HG02852 (cell line): ENCODE measurements around the gene POLR2E.
"Not testable (repeated sequence)": the region's sequence is repeated elsewhere in the genome, so short reads cannot be mapped to it uniquely, and the experiment has no call there.

ENCODE experiments used
- ATAC-seq: cut with Tn5 transposase; IDR thresholded peaks from one replicate; pipeline ENCODE4 v1.9.1; 2021; ENCODE audit warnings: mild to moderate bottlenecking, moderate library complexity; ENCODE audit not compliant: unreplicated experiment

POLR2E gene

DNA sequence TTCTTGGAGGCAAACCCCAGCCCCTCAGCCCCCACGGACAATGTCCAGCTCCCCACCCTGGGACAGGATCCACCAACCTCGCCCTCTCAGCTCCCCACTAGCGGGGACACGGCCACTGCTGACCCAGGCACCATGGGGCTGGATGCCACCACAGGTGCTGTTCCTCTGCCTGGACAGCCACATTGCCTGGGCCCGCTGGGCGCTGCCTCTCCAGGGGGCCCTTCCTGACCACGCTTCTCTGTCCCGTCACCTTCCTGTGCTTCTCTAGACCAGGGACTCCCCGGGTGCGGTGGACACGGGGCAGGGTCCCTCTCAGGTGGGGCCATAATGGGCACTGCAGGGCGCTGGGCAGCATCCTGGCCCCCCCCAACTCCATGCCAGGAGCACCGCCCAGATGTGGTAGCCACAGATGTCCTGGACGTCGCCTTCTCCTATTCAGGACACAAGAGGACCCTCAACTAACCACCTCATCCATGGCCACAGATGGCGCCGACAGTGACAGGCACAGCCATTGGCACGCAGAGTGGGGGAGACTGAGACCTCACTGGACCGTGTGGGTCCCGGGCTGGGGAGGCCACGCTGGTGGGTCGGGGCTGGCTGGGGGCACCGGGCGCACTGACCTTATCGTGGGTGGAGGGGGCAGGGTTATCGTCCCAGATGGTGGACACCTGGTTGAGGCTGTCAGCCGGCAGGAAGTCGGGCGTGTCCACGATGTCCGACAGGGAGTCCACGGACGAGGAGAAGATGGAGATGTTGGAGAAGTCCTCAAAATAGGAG lies 32.0 kb upstream of the POLR2E start:
- no peak for ATAC-seq

DNA sequence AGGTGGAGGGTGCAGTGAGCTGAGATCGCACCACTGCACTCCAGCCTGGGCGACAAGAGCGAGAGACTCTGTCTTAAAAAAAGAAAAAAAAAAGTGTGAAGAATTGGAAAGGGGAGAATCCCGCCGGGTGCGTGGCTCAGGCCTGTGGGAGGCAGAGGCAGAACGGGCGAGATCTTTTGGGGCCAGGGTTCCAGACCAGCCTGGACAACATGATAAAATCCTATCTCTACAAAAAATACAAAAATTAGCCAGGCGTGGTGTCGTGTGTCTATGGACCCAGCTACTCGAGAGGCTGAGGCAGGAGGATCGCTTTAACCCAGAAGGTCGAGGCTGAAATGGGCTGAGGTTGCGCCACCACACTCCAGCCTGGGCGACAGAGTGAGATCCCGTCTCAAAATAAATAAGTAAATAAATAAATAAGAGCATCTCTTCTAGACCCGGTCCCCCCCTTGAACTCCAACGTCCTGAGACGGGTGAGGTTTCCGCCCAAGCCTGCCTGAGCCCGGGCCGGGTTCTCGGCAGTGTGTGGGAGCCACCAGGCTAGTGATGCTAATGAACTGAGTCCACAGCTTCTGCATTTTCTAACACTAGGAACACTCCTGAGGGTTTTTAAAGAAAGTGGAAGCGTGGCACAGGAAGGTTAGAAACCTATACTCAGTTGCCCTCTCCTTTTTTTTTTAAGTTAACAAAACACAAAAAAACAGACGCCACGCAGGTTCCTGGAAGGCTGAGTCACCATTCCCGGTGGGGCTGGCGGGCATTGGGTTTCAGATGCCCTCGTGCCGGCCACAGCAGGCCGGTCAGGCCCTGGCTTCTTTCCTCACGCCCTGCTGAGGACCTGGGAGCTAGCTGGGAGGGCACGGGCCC lies 30.7 kb upstream of the POLR2E start:
- no peak for ATAC-seq

DNA sequence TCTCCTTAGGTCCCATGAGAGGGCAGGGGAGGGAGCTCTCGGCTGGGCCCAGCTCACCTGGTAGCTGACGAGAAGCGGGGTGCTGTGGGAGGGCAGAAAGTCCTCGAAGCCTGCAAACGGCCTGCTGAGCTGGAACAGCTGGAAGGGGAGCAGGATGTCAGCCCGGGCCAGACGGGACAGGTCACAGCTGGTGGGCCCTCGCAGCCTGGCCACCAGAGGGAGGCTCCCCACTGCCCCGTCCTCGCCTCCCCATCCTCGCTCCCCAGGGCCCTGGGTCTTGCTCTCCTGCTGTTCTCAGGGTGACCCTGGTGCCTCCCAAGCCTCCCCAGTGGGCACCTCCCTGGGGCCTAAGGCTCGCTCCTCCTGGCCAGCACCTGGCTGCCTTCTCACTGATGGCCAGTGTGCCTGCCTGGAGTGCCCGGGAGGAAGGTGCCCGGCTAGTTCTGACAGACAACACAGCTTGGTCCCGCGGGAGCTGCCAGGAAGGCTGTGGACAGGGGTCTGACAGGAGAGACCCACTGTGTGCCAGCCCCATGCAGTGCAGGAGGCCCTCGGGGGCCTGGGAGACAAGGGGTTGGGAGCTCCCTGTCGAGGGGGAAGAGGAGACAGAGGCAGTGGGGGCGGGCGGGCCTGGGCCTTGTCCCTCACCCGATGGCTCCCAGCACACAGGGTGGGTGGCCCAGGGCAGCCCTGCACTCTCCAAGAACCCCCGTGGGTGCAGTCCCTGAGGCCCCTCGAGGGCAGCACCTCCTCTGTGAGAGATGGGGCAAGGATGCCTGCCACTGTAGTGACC lies 28.9 kb upstream of the POLR2E start:
- no peak for ATAC-seq

DNA sequence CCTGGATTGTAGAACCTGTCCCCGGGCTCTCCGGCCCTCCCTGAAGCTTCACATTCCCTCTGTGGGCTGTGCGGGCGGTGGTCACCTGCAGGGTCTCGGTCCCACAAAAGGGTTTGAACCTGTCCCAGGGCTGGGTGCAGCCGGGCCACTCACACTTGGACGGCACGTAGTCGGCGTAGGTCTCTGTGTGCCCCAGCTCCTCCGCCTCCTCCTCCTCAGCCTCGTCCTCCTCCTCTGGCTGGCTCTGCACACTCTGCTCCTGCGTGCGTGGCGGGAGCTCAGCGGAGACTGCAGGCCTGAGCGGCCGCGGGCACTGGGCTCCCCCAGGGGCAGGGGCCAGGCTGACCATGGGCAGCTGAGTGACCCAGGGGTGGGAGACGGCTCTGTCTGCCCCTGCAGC lies 28.2 kb upstream of the POLR2E start:
- no peak for ATAC-seq

DNA sequence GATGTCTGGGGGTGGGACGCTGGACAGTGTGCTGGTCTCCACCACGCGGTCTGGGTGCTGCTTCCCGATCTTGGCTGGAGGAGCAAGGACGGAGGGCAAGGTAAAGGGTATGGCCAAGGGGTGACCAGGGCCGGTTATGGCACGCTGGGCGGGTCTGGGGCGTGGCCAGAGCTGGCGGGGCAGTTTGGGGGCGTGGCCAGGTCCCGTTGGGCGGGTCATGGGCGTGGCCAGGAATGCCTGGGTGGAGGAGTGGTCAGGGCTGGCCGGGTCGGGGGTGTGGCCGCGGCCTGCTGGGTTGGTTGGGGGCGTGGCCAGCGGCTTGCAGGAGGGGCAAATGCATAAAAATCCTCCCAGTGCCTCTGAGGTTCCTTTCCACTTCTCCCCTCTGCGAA lies 27.8 kb upstream of the POLR2E start:
- no peak for ATAC-seq

DNA sequence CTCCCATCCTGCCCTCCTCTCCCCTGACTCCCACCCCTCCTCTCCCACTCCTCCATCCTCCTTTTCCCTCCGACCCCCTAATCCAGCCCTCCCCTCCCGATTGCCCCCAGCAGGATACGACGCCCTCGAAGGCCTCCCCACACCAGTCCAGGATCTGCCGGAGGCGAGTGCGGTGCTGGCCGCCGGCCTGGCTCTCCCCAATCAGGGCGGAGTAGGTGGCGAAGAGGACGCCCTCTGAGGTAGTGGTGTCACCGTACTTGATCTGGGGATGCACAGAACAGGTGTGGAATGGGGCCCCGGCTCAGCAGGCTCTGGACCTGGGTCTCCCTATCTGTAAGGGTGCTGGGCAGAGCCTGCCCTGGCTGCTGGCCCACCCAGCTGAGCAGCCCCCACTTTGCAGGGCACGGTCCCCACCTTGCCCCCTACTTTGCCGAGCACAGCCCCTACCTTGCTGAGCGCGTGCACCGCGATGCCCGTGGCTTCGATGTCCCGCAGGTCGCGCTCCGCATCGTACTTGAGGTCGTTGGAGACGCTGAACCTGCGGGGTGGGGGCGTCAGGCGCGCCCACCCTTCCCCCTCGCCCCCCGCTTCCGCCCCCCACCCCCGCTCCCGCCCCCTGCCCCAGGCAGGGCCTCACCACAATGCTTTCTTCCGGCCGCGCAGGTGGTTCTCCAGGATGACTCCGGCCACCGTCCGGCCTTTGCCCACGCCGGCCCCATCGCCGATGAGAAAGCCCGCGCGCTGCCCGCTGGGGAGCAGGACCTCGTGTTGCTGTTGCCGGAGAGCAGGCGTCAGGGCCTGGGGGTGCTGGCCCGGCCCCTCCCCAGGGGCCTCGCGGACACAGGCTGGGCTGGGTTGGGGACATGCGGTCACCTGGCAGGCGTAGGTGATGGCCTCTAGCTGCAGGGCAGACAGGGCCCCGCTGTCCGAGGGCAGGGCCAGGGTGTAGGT lies 27.1 kb upstream of the POLR2E start:
- ATAC-seq: no peak

DNA sequence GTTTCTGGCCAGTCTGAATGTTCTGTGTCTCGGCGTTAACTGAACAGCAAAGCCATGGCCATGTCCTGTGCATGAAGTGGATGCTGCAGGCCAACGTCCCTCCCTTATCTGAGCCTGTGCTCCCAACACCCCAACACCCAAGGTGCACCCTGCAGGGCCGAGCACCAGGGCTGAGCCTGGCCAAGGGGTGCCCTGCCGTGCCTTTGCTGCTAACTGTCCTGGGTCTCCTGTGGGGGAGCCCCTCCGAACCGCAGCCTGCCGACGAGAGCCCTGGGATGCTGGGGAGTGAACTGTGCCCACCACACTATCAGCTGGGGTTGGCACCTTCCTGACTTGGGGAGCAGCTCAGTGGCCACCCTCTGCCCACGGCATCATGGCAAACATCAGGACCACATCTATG lies 26.2 kb upstream of the POLR2E start:
- no peak for ATAC-seq

DNA sequence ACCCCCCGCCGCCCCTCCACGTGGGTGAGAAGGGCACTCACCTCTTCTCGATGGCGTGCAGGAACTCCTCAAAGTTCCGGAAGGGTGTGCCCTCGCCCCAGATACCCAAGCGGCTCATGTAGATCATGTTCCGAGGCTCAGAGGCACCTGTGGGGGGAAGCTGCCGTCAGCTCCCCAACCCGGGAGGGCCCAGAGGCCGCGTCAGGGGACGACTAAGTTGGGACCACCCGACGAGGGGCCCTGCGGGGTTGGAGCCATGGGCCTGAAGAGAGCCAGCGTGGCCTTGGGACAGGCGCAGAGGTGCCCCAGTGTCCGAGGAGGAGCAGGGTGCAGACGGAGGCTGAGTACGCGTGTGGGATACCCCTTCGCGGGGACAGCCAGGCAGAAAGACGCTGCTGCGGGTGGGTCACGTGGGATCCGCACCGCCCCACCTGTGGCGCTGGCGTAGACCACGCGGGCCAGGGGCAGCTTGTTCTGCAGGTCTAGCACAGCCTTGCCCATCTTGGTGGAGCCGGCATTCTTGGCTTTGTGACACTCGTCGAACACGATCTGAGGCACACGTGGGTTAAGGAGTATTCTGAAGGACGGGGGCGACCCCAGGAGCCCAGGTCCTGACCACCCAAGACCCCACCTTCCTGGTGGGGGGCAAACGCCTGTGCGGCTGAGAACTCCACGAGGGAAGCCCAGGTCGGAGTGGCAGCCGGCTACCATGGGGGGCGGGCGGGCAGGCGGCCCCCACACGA lies 24.5 kb upstream of the POLR2E start:
- ATAC-seq: no peak

DNA sequence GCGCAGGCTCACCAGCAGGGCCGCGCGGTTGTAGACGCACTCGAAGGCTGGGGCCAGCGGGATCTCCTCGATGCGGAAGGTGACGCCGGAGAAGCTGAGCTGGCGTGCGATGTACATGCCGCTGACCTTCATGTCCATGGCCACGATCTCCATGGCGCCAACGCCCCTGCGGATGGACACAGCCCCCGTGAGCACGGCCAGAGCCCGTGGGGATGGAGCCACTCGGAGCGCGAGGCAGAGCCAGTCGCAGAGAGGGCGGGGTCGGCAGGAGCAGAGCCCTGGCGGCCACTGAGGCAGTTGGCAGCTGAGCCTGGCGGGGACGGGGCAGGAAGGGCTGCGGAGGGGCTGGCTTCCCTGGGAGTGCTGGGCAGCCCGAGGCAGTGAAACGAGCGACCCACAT lies 23.8 kb upstream of the POLR2E start:
- no peak for ATAC-seq

DNA sequence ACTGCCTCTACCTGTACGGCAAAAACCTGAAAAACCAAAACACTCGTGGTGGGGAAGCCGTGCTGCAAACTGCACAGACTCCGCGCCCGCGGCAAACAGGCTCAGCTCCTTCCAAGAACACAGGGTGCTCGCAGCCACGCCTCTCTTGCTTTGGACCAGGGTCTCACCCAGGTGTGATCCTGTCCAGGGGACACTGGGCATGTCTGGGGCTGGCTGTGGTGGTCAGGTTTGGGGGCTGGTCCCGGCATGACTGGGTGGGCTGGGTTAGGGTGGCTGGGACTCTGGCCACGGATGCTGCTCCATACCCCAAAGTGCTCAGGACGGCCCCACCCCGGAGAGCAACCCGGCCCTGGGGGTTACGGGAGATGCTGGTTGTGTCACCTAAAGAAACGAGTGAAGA lies 22.5 kb upstream of the POLR2E start:
- no peak for ATAC-seq

DNA sequence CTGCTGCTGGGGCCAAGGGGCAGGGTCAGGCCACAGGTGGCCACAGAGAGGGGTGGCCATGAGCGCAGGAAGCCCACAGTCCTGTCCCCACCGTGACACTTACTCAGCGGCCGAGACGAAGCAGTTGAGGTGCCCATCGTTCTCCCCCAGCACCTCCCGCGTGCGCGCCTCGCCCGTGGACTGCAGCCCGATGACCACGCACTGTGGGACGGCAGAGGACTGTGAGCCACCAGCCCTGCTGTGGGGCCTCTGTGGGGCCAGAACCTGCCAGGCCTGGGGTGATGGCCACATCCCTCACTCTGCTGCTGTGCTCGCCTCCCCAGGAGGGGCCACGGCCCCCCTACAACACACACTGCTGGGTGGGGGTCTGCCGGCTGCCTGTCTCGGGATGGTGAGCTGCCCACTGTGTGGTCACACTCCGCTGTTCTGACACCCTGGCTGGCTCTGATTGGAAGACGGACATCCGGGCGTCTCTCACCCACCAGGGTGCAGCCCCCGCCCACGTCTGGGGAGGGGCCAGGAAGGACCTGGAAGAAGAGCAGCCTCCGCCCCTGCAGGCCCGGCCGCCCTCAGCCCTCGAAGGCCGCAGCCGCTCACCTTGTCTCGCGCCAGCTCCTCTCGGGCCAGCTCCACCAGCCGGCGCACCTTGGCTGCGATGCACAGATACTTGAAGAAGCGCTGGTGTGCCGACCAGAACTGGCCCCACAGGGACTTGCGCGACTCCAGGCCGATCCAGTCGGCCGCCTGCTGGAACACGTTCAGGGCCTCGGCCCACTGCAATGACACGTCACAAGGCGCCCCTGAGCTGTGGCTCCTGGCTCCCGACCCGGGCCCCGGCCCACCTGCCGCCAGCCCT lies 21.8 kb upstream of the POLR2E start:
- no peak for ATAC-seq

DNA sequence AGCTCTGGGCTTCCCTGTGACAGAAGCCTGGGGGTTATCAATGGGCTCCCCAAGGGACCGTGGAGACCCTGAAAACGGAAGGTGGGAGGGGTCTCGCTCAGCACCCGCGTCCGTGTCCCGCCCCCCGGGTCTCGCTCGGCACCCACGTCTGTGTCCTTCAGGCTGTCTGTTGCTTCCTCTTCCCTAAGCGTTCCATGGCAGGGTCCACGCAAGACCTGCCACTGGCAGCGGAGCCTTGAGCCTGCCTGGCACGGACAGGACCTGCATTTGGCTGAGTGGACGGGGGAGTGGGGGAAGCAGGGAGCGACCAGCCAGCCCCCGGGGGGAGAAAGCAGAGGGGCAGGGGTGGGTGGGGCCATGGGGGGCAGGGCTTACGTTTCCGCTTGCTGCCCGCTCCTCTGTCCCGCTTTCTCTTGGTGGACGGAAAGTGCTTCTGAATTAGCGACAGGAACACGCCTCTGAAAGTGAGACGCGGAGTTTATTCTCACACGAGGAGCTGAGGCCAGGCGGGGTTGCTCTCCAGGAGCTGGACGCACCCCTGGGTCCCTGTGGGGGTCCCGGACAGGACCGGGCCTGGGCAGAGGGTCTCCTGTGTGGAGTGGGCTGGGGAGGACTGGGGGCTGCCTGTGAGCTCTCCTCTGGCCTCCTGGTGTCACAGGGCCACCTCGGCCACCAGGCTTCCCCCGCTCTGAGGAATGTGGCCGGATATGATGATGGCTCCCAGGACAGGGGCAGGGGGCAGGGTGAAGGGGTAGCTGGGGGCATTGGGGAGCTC lies 20.7 kb upstream of the POLR2E start:
- ATAC-seq: no peak

DNA sequence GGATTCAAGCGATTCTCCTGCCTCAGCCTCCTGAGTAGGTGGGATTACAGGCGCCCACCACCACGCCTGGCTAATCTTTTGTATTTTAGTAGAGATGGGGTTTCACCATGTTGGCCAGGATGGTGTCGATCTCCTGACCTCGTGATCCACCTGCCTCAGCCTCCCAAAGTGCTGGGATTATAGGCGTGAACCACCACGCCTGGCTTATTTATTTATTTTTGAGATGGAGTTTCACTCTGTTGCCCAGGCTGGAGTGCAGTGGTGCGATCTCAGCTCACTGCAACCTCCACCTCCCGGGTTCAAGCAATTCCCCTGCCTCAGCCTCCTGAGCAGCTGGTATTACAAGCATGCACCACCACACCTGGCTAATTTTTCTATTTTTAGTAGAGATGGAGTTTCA lies 19.6 kb upstream of the POLR2E start:
- not testable (repeated sequence) for ATAC-seq

DNA sequence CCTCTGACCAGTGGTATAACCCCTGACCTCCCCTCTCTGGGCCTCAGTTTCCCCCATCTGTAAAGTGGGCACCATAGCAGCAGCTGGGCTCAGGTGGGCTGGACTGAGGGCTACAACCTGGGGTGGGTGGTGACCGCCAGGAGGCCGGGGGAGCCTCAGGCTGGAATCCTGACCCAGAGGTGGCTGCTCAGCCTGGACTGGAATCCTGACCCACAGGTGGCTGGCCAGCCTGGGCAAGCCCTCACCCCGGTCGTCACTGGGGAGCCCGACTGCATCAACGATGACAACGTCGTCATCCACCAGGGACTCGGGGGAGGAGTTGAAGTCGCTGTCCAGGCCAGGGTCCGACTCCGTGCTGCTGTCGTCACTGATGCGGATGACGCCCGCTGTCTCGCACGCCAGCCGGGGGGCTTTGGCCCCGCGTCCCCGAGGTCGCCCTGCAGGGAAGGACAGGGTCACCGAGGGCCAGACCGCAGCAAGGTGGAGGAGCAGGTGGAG lies 18.9 kb upstream of the POLR2E start:
- ATAC-seq: no peak

DNA sequence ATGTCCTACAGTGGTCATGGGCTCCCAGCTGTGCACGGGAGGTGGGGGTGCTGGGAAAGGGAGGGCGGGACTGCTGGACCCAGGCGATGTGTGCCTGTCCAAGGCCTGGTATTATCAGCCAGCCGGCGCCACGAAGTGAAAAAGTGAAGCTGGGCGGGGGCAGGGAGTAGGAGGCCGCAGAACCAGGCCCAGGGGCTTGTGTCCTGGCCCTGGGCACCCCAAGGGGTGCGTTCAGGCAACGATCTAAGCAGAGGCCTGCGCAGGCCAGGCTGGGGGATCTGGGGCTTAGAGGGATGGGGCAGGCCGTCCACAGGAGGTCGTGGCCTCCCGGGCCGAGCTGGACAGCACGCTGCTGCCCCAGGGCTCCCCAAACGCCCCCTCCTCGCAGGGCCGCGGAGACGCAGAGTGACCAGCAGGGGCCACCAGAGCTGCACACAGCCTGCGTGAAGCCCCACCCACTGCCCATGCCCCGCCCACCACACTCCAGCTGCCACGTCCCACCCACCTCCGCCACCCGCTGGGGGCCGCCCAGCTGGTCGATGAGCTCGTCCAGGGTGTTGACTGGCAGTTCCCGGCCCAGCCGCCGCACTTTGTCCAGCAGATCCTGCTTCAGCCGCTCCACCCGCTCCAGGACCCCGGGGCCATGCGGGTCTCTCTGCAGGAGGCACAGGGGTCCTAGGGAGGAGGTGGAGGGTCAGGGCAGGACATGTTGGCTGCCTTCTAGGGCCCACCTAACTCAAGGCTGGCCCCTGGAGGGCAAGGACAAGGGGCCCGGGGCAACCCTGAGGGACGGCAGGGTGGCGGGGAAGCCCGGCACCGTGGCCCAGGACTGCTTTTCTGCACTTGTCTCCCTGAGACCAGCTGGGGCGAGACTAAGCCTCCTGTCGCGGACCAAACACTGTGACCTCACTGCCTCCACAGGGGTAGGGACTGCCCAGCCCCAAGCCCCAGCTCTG lies 18.1 kb upstream of the POLR2E start:
- no peak for ATAC-seq

DNA sequence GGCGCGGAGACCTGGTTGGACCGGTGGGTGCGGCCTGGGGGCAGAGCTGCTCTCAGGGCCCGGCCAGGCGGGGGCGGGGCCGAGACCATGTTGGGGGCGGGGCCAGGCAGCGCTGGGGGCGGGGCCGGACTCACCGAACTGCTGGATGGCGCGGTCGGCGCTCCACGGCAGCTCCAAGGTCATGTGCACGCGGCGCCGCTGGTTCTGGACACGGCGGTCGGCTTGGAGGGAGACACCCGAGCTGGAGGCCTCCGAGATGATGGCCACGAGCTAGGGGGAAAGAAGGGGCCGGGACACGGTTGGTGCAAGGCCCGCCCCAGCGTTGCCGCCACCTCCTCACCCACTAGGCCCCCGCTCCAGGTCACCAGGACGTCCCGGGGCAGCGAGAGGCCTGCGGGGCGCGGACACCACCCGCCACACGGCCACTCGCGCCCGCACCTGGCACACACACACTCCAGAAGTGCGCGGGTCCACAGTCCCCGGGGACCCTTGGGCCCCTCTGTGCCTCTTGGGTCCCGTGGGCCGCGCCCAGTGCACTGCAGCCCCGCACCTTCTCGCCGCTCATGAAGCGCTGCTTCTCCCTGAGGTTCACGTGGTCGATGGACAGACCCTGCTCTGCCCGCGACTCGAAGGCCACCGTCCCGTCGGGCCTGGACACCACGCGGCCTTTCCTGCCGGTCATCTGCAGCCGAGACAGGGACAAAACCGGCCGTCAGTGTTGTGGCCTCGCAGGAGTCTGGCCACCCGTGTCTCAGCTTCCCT lies 17.3 kb upstream of the POLR2E start:
- ATAC-seq: no peak
